Ureter (tissue), 1 donor: ENCODE measurements around the gene RNF149. TPM values are rescaled to one million over a fixed set of nuclear protein-coding genes. Genes with fewer than 3 reads are reported as not detected.

Experiments used
- DNase-seq: peaks from one replicate; pipeline ENCODE4 v3.0.0-alpha.2; 2020; ENCODE audit warnings: low spot score
- total RNA-seq: library from RNA; stranded (reverse); gene quantifications from one replicate; pipeline ENCODE4 v1.2.4, GENCODE V29; 2023
- donor health status: DM: yes; HTN: yes; CAD: no.

The RNF149 gene
- total RNA-seq, 1 donor from 2014 or later: 97.3 TPM

DNA sequence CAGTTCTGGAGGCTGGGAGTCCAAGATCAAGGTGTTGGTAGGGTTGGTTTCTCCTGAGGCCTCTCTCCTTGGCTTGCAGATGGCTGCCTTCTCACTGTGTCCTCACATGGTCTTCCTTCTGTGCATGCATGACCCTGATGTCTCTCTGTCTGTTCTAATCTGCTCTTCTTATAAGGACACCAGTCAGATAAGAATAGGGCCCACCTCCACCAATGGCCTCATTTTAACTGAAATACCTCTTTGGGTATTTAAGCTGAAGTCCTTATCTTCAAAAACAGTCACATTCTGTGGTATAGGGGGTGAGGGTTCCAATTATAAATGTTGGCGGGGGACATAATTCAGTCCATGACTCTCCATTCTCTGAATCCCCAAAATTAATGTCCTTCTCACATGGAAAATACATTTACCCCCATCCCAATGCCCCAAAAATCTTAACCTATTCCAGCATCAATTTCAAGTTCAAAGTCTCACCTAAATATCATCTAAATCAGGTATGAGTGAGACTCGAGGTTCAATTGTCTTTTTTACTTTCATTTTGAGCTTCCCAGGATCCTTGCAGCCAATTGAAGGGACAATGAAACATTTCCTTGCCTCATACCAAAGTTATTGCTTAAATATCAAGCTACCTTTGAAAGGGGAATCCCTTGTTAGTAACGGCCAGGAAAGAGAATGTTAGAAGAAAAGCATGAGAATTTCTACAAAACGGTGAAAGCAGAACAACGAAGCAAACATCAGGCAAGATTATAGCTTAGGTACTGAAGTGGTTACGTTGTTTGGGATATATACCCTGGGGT, 76.4 kb downstream of the RNF149 start:
- DNase-seq: no peak

DNA sequence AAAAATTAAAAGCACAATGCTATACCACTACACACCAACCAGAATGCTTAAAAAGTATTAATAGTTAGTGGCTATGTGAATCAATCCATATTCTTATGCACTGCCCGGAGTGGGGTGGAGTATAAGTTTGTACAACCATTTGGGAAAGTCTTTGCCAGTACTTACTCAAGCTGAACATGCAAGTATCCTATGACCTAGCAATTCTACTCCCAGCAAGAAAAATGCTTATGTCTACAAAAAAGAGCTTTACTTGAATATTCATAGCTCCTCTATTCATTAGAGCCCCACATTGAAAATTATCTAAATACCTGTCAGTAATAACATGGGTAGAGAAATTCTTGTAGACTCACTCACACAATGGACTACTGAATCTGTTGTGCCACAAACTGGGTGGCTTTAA, 77.3 kb downstream of the RNF149 start:
- DNase-seq: no peak

DNA sequence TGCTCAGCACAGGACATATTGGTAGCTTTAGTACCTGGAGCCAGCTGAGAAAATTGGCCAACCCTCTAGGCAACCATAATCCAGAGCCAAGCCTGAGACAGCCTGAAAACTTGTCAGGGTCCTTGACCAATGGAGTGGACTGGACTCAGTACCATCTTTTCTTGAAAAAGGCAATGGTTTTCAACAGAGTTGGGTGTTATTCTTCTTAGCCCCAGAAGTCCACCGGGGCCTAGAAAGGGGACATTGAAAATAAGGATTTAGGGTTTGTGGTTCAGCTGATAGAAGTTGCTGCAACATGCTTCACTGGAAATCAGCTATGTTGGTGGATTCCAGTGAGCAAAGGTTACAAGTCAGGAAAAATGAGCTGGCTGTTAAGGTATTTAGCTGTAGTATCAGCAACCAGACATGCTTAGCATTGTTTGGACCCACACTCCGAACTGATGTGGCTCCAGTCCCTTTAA, 77.9 kb downstream of the RNF149 start:
- no peak for DNase-seq

Other genes with a start within 250 kb of the RNF149 start
- 69.1 TPM for gene TBC1D8, start 157.3 kb downstream of the RNF149 start, total RNA-seq
- 71.3 TPM for gene CNOT11, start 55.8 kb downstream of the RNF149 start, total RNA-seq
- 1.8 TPM for gene CREG2, start 78.8 kb upstream of the RNF149 start, total RNA-seq
- not detected for gene RFX8, start 166.4 kb upstream of the RNF149 start, total RNA-seq